RWPE2 (cell line): ENCODE results near the gene AMH.

ENCODE experiments used
- ATAC-seq: fragments of 200-7000 bp; cut with Tn5 transposase; 3 replicates; pipeline ENCODE4 v1.9.1; 2021; ENCODE audit warnings: low read depth
- DNase-seq: peaks from one replicate; pipeline ENCODE4 v3.0.0-alpha.2; 2020; ENCODE audit warnings: low spot score
- H3K27ac ChIP-seq: fragments of 450-650 bp; 2 replicates; pipeline ENCODE4 v1.5.1; 2017; ENCODE audit warnings: mild to moderate bottlenecking; ENCODE audit not compliant: poor library complexity, severe bottlenecking
- H3K27me3 ChIP-seq: fragments of 250-450 bp; sonication (Bioruptor Pico); 2 replicates; pipeline ENCODE4 v1.5.1; 2021; ENCODE audit warnings: mild to moderate bottlenecking, moderate library complexity; ENCODE audit not compliant: insufficient read depth, poor library complexity, severe bottlenecking
- H3K36me3 ChIP-seq: fragments of 250-450 bp; sonication (Bioruptor Pico); 2 replicates; pipeline ENCODE4 v1.5.1; 2020; ENCODE audit warnings: low read depth, mild to moderate bottlenecking, moderate library complexity
- H3K4me1 ChIP-seq: fragments of 250-450 bp; sonication (Bioruptor Pico); 2 replicates; pipeline ENCODE4 v1.5.1; 2021; ENCODE audit warnings: mild to moderate bottlenecking, moderate library complexity; ENCODE audit not compliant: insufficient read depth, poor library complexity, severe bottlenecking
- H3K4me3 ChIP-seq: fragments of 250-450 bp; sonication (Bioruptor Pico); 2 replicates; pipeline ENCODE4 v1.5.1; 2021; ENCODE audit warnings: mild to moderate bottlenecking, moderate library complexity; ENCODE audit not compliant: severe bottlenecking
- H3K9me3 ChIP-seq: fragments of 250-450 bp; sonication (Bioruptor Pico); 2 replicates; pipeline ENCODE4 v1.5.1; 2021; ENCODE audit warnings: mild to moderate bottlenecking, moderate library complexity; ENCODE audit not compliant: severe bottlenecking
- CTCF ChIP-seq: fragments of 450-650 bp; IDR thresholded peaks from one replicate; pipeline ENCODE4 v1.5.1; 2017; ENCODE audit warnings: mild to moderate bottlenecking, moderate library complexity; ENCODE audit not compliant: poor library complexity, severe bottlenecking

Gene AMH

GRCh38 chr19:2287585-2288337 is 38.6 kb downstream of the AMH start:
- Histone ChIP-seq H3K27me3 (peaks cover 38% of the 10 kb centered on the region), H3K27ac (no peak overlapping the region), H3K4me3 (no peak overlapping the region)

GRCh38 chr19:2288338-2288817 is 39.3 kb downstream of the AMH start:
- no peak for ATAC-seq
- Histone ChIP-seq H3K9me3 (no peaks in the 10 kb centered on the region), H3K27ac (no peak overlapping the region), H3K36me3 (no peaks in the 10 kb centered on the region), H3K4me3 (no peak overlapping the region), H3K27me3 (peaks cover 38% of the 10 kb centered on the region), H3K4me1 (no peaks in the 10 kb centered on the region)
- TF ChIP-seq CTCF, result no peak
- DNase-seq, result no peak

More at GRCh38 chr19:2287585-2288337, 38.6 kb downstream of the AMH start:
- Histone ChIP-seq H3K36me3 (no peaks in the 10 kb centered on the region), H3K9me3 (no peaks in the 10 kb centered on the region), H3K4me1 (no peaks in the 10 kb centered on the region)
- DNase-seq (no peak), ATAC-seq (no peak)
- TF ChIP-seq CTCF, result no peak

- ATAC-seq, result no peak
- no peak for TF ChIP-seq CTCF
- no peaks in the 10 kb centered on the region for H3K4me1 ChIP-seq
- DNase-seq, result no peak
- no peaks in the 10 kb centered on the region for H3K9me3 ChIP-seq
- H3K27ac ChIP-seq, result no peak overlapping the region
- peaks cover 38% of the 10 kb centered on the region for H3K27me3 ChIP-seq
- H3K4me3 ChIP-seq, result no peak overlapping the region
- no peaks in the 10 kb centered on the region for H3K36me3 ChIP-seq
Measured at GRCh38 chr19:2288818-2289713, 39.9 kb downstream of the AMH start.

- no peak for TF ChIP-seq CTCF
- Histone ChIP-seq H3K4me1 (no peaks in the 10 kb centered on the region), H3K4me3 (peak overlapping the region; percentile 4), H3K9me3 (no peaks in the 10 kb centered on the region), H3K27ac (no peak overlapping the region), H3K27me3 (peaks cover 40% of the 10 kb centered on the region), H3K36me3 (no peaks in the 10 kb centered on the region)
- DNase-seq (no peak), ATAC-seq (peak; percentile 46; the same call in 1 of the 3 replicates)
Measured at GRCh38 chr19:2289714-2290435, 40.8 kb downstream of the AMH start.
